ENCODE results near the gene TNFRSF4. TPM values are rescaled to one million over a fixed set of nuclear protein-coding genes. Genes with fewer than 3 reads are reported as not detected.

Gene TNFRSF4
- total and polyA plus RNA-seq, 10 of the 15 experiments (the other 5 are each of a cell fraction or from before 2014, with no cell fraction given): 0.05 to 7.3 (median 2.5) TPM; not detected in 1

DNA sequence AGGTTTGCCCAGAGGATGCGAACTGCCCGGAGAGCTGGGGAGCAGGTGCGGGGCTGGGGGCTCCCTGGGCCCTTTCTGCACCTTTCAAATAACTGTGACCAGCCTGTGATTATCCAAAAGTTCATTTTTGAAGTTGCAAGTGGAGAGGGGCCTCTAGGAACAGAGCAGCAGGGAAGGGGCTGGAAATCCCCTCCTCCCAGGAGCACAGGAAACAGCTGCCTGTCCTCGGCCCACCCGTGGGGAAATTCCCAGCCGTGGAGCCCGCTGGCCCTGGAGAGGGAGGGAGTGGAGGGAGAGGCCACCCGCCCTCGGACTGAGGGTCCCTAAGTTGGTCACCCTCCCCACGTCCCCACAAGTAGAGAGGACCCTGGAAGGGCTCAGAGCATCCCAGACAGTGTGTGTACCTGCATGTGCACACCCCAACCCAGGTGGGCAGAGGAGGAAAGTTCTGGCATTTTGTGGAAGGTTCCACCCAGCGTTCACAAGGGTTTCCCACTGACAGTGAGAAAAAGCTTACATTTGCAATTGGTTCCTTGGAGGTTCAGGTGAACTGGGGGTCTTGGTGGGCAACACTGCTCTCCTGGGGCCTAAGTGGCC, 1.2 kb upstream of the TNFRSF4 start (continued):
- TF ChIP-seq, protein P1, sequence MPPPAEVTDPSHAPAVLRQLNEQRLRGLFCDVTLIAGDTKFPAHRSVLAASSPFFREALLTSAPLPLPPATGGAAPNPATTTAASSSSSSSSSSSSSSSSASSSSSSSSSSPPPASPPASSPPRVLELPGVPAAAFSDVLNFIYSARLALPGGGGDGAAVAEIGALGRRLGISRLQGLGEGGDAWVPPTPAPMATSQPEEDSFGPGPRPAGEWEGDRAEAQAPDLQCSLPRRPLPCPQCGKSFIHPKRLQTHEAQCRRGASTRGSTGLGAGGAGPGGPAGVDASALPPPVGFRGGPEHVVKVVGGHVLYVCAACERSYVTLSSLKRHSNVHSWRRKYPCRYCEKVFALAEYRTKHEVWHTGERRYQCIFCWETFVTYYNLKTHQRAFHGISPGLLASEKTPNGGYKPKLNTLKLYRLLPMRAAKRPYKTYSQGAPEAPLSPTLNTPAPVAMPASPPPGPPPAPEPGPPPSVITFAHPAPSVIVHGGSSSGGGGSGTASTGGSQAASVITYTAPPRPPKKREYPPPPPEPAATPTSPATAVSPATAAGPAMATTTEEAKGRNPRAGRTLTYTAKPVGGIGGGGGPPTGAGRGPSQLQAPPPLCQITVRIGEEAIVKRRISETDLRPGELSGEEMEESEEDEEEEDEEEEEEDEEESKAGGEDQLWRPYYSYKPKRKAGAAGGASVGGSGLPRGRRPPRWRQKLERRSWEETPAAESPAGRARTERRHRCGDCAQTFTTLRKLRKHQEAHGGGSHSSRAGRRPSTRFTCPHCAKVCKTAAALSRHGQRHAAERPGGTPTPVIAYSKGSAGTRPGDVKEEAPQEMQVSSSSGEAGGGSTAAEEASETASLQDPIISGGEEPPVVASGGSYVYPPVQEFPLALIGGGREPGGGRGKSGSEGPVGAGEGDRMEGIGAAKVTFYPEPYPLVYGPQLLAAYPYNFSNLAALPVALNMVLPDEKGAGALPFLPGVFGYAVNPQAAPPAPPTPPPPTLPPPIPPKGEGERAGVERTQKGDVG (CRISPR knock-in tag; IDR thresholded peaks at IDR 0.05): peak; percentile 44; the same call in 1 of the 2 replicates
- TF ChIP-seq CREM (IDR thresholded peaks at IDR 0.05; ENCODE audit: low read depth): no peak
- TF ChIP-seq IKZF1 (conservative IDR thresholded peaks at IDR 0.05): peak; percentile 70
- TF ChIP-seq TCF12 (IDR thresholded peaks at IDR 0.05; ENCODE audit: low read depth, low read length): peak; percentile 81
- TF ChIP-seq, protein P2, sequence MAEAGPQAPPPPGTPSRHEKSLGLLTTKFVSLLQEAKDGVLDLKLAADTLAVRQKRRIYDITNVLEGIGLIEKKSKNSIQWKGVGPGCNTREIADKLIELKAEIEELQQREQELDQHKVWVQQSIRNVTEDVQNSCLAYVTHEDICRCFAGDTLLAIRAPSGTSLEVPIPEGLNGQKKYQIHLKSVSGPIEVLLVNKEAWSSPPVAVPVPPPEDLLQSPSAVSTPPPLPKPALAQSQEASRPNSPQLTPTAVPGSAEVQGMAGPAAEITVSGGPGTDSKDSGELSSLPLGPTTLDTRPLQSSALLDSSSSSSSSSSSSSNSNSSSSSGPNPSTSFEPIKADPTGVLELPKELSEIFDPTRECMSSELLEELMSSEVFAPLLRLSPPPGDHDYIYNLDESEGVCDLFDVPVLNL (IDR thresholded peaks at IDR 0.05; ENCODE audit: low read depth, low read length): no peak
- TF ChIP-seq CHD2 (IDR thresholded peaks at IDR 0.05; ENCODE audit: borderline replicate concordance, low read depth, low read length): no peak
- 0 out of 2 replicates have a peak, but pooled peaks have one; percentile 31 for TF ChIP-seq POLR2AphosphoS5 (IDR thresholded peaks at IDR 0.05; ENCODE audit: low read length)
- no peak for TF ChIP-seq CHD4 (IDR thresholded peaks at IDR 0.05)
- TF ChIP-seq, protein P3, sequence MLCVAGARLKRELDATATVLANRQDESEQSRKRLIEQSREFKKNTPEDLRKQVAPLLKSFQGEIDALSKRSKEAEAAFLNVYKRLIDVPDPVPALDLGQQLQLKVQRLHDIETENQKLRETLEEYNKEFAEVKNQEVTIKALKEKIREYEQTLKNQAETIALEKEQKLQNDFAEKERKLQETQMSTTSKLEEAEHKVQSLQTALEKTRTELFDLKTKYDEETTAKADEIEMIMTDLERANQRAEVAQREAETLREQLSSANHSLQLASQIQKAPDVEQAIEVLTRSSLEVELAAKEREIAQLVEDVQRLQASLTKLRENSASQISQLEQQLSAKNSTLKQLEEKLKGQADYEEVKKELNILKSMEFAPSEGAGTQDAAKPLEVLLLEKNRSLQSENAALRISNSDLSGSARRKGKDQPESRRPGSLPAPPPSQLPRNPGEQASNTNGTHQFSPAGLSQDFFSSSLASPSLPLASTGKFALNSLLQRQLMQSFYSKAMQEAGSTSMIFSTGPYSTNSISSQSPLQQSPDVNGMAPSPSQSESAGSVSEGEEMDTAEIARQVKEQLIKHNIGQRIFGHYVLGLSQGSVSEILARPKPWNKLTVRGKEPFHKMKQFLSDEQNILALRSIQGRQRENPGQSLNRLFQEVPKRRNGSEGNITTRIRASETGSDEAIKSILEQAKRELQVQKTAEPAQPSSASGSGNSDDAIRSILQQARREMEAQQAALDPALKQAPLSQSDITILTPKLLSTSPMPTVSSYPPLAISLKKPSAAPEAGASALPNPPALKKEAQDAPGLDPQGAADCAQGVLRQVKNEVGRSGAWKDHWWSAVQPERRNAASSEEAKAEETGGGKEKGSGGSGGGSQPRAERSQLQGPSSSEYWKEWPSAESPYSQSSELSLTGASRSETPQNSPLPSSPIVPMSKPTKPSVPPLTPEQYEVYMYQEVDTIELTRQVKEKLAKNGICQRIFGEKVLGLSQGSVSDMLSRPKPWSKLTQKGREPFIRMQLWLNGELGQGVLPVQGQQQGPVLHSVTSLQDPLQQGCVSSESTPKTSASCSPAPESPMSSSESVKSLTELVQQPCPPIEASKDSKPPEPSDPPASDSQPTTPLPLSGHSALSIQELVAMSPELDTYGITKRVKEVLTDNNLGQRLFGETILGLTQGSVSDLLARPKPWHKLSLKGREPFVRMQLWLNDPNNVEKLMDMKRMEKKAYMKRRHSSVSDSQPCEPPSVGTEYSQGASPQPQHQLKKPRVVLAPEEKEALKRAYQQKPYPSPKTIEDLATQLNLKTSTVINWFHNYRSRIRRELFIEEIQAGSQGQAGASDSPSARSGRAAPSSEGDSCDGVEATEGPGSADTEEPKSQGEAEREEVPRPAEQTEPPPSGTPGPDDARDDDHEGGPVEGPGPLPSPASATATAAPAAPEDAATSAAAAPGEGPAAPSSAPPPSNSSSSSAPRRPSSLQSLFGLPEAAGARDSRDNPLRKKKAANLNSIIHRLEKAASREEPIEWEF (IDR thresholded peaks at IDR 0.05; ENCODE audit: insufficient replicate concordance, low read depth, low read length): no peak
- TF ChIP-seq TCF3 (IDR thresholded peaks at IDR 0.05; ENCODE audit: borderline replicate concordance, insufficient read depth, low read depth, low read length): 0 out of 2 replicates have a peak, but pooled peaks have one; percentile 57
- TF ChIP-seq RB1 (IDR thresholded peaks at IDR 0.05; ENCODE audit: borderline replicate concordance): no peak
- no peak for TF ChIP-seq RAD51 (IDR thresholded peaks at IDR 0.05)
- TF ChIP-seq BMI1 (IDR thresholded peaks at IDR 0.05; ENCODE audit: borderline replicate concordance): no peak
- TF ChIP-seq, protein P4, sequence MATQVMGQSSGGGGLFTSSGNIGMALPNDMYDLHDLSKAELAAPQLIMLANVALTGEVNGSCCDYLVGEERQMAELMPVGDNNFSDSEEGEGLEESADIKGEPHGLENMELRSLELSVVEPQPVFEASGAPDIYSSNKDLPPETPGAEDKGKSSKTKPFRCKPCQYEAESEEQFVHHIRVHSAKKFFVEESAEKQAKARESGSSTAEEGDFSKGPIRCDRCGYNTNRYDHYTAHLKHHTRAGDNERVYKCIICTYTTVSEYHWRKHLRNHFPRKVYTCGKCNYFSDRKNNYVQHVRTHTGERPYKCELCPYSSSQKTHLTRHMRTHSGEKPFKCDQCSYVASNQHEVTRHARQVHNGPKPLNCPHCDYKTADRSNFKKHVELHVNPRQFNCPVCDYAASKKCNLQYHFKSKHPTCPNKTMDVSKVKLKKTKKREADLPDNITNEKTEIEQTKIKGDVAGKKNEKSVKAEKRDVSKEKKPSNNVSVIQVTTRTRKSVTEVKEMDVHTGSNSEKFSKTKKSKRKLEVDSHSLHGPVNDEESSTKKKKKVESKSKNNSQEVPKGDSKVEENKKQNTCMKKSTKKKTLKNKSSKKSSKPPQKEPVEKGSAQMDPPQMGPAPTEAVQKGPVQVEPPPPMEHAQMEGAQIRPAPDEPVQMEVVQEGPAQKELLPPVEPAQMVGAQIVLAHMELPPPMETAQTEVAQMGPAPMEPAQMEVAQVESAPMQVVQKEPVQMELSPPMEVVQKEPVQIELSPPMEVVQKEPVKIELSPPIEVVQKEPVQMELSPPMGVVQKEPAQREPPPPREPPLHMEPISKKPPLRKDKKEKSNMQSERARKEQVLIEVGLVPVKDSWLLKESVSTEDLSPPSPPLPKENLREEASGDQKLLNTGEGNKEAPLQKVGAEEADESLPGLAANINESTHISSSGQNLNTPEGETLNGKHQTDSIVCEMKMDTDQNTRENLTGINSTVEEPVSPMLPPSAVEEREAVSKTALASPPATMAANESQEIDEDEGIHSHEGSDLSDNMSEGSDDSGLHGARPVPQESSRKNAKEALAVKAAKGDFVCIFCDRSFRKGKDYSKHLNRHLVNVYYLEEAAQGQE (IDR thresholded peaks at IDR 0.05; ENCODE audit: low read depth, low read length): no peak
- 0 out of 4 replicates have a peak, but pooled peaks of 1 of the 2 experiments have one; percentile 2 for TF ChIP-seq BHLHE40 (IDR thresholded peaks at IDR 0.05; ENCODE audit: borderline replicate concordance in 1 of 2, low read depth in 2 of 2, low read length in 1 of 2)
